Measurements from ENCODE around the gene LY6G6F.

The LY6G6F gene

DNA sequence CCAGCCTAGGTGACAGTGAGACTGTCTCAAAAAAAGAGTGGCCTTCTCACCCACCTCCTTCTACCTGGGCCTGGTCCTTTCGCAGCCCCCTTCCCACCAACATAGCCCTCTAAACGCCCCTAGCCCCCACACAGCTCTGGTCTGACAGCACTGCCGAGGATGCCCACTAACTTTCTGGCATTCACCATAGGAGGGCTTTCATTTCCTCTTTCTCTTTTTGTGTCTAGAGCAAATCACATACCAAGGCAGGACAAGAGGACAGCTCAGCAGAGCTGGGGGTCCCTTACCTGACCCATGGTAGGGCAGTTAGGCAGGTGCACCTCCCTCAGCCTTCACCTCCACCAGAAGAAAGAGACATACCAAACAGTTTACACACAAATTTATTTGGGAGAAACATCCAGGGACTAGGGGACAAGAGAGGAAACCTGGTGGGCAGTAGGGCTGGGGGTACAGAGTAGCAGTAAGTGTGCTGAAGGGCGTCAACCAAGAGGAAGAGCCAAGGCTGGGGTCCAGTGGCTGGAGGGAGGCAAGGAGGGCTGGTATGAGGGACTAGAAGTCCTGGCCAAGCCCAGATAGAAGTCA is 30.3 kb upstream of the LY6G6F start:
- DNase-seq (ENCODE audit: low read depth in 2 of 2) = no peak

DNA sequence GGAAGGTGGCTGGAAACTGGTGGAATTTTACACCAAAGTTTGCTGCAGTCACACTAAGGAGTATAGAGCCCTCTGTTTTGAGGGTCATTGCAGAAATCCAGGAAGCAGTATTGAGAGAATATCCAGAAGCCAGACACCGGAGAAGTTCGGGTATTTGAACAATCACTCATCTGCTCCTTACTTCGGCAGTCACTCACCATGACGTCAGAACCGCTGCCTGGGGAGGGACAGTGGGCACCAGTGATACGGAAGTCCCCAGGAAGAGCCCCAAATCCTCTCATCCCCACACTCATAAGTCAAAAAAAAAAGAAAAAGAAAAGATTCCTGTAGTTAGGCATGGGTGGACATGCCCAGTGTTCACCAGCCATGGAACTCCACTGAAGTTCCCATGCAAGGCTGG is 29.8 kb upstream of the LY6G6F start:
- no peak for DNase-seq (ENCODE audit: low read depth in 2 of 2)

DNA sequence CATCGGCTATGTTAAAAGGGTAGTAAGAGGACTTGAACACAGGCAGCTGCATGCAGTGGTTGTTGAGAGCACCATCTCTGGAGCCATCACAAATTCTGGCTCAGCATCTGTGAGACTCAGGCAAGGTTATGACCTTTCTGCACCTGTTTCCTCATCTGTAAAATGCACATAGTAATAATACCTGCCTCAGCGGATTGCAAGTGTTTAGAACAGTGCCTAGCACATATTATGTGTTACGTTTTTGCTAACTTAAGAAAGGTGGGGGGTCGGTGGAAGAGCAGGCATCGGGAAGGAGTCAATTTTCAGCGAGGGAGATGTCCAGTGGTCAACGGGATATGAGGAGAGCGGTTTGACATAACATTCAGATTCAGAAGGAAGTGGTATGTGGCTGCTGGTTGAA is 28.7 kb upstream of the LY6G6F start:
- DNase-seq (ENCODE audit: low read depth in 2 of 2) = no peak

DNA sequence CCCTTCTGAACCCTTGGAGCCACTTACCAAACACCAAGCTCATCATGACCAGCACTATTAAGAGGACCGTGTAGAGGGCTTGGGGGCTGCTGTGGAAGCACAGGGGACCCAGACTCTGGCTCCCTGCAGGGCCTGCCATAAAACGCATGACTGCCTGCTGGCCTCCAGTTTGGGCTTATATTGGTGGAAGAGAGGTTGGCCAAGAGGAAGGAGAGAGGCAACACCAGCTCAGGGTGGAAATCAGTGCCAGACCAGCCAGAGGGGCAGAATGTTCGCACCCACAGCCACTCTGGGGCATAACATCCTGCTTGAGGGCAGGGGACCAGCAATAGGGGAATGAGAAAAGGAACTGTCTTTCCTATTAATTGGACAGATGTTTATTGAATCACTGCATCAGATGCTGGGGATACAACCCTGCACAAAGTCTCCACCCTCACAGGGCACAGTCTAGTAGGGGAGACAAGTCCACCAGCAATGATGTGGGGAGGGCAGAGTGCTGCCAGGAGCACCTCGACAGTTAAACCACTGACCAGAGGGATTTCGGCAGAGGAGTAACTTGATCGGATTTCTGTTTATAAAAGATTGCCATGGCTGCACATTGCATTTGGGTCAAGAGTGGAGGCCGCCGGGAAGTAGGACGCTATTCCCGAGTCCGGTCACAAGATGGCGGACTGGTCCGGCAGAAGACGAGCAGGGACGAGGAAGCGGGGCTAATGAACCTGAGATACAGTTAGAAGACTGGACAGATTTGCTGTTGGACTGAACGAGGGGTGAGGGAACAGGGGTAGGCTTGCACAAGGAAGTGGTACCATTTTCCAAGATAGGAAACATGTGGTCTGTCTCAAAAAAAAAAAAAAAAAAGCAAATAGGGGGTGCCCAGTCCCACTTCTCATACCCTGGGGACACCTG is 26.2 kb upstream of the LY6G6F start, which contains the start of gene LY6G5C:
TSS of gene LY6G5C (minus strand) at position 842 of the 909 bp plus-strand sequence. CDS start at position 148, 694 bp downstream.
- DNase-seq (ENCODE audit: low read depth in 2 of 2) = peak; percentile 21 to 39

DNA sequence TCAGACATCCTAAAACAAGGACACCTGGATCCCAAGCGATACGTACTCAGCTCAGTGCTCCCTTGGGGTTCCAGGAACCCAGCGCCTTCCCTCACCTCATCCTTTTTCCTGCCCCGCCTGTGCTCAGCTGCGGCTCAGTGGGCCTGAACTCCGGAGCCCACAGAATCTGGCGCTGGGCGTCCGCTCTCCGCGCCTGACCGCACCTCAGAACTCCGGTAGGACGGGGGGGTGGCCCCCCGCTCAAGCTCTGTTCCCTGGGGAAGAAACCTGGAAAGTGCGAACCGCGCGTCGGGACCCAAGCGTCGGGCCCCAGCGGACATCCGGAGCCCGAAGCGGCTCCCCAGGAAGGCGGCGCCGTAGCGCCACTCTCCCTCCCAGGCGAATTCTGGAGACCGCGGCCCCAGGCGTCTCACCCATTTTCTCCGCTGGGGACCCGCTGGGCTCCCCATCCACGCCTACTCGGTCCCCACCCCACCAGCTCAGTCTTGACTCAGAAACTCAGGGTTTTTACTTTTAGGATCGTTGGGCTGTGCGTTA is 25.5 kb upstream of the LY6G6F start:
- peak in 1 of 2 donors; percentile 17 for DNase-seq (ENCODE audit: low read depth in 2 of 2)

DNA sequence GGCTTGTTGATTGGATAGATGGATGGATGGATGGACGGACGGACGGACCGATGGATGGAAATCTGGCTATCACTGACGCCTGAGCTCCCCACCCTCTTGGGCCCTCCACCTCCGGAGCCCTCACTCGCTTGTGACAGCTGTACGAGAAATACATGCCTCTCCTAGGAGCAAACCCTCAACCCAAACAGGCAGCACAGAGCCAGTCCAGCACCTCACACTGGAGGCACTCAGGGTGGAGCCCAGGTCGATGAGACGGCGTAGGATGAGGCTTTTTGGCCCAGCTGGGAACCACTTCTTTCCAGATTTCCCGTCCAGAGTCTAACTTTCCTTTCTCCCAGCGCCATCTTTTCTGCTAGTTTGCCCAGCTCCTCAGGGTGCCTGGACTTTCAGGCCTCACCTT is 23.1 kb upstream of the LY6G6F start:
- DNase-seq (ENCODE audit: low read depth in 2 of 2) = no peak

DNA sequence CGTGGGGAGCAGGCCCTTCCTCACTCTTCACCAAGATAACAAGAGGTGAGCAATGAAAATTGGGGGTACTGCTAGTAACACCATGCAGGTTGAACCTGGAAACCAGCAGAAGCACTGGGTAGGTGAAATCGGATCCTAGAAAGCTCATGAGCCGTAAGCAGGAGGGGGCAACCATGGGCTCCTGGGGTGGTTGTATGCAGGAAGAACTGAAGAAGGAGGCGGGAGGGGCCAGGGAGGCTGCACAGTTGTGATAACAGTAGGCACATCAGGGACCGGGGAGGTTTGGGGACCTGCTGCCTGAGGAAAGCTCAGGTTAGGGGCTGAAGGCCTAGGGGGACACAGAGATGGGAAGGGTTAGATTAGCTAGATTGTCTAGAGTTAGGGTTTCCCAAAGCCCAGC is 20.2 kb upstream of the LY6G6F start:
- DNase-seq (ENCODE audit: low read depth in 2 of 2) = no peak

DNA sequence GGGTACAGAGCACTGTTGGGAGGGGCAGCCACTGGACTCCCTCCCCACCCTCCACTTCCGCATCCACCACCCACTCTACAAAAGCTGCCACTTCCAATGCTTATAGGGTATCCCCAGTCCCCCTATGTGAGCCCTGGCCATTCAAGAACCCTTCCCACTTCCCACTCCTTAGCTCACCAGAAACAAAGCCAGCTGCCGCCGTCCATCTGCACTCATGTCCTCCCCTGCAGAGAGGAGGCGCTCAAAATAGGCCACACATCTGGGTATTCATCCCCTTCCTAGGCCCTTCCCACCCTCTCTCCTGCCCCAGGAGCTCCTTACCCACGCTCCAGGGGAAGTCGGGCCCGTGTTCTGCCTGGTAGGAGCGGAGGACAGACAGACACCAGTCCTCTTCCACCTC is 19.3 kb upstream of the LY6G6F start:
- DNase-seq (ENCODE audit: low read depth in 2 of 2) = no peak

DNA sequence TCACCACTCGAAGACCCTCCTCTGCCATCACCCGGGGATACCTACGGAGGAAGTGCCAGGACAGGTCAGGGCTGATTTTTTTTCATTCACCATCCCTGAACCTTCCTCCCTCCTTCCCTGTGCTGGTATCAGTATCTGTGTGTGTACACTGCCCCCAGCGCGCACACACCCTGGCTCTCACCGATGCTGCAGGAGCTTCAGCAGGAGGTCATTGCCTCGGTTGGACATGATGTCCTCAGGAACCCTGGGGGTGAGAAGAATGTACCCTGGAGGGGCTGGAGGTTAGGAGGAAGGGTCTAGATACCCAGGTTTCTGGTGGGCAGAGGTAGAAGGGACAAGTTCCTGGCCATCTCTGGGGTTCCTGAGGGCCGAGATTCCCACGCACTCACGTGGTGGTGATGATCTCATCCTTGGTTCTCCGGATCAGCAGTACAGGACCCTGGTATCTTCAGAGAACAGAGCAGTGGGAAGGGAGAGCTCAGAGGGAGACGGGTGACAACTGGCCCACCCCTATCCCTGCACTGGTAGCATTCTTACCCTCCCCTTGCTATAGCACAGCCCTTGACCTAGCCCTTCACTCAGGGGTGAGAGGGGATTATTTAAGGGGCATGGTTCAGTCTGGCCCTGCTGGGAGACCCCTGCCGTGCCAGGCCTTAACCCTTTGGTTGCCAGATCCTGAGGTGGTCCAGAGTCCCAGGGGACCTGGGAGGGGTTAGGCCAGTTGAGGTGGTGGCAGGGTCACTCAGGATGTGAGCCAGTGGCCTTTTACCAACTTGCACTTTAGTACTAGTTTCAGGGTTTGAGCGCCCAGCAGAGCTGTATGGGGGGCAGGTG is 18.6 kb upstream of the LY6G6F start:
- DNase-seq (ENCODE audit: low read depth in 2 of 2) = no peak

DNA sequence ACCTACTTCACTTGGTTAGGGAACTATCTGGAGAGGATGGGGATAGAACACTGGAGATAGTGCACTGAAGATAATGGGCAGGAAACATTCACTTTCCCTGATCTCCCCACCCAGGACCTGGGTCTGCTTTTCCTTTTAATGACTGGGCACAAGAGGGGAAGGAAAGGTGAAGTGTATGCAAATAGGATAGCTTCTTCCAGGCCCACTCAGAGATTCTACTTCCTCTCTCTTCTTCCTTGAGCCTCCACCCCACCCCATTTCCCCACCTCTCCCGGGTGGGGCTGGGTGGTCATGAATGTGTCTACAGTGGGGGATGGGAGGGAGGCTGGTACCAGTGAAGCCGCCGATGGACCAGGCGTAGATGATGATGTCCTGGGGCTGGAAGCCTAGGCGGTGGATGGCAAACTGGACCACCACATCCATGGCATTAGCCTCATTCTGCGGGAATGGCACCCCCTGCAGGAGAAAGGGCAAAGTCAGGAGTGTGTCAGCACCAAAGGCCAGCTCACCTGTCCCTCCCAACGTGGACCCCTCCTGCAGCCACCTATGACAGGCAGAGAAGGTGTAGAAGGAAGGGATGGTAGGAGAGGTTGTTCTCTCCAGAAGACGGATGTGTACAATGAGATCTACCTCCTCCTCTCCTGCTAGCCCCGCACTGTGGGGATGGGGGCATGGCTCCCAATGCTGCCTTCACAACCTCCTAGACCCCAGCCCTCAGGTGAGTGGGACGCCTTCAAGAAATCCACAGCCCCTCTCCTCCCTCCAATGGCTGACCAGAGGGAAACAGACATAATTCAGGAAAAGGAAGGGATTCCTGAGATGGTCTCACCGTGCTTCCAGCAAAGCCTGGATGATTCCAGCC is 17.2 kb upstream of the LY6G6F start:
- DNase-seq (ENCODE audit: low read depth in 2 of 2) = no peak

DNA sequence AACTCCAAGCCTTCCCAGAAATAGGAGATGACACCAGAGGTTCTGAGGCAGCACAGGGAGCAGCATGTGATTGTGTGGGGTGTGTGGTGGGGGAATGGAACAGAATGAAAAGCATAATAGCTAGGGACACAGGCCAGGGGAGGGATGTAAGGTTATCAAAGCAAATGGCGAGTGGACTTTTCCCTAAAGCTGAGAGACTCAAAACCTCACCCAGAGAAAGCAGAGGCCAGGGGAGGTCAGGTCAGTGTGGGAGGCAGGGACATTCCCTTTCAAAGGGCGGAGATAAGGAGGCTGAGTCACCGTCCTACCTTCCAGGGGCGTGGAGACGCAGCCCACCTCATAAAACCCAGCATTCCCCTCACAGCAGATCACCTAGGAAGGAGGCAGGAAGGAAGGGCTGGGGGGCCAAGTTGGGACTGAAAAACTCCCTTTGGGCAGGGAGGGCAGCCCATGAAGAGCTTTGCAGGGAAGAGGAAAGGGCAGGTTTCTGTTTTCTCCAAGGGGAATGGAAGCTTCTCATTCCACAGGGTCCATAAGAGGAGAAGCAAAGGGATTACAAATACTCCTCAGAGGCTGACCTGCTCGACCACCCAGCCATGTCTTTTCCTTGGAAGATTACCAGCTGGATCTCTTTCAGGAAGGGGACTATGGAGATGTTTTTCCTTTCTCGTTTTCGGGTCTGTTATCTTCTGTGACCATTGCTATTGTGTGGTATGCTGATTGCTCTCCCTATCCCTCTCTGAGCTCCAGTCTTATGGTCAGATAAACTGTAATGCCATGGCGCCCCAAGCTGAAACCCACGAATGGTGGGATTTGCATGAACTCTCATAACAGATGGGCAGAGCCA is 16.2 kb upstream of the LY6G6F start:
- no peak for DNase-seq (ENCODE audit: low read depth in 2 of 2)

DNA sequence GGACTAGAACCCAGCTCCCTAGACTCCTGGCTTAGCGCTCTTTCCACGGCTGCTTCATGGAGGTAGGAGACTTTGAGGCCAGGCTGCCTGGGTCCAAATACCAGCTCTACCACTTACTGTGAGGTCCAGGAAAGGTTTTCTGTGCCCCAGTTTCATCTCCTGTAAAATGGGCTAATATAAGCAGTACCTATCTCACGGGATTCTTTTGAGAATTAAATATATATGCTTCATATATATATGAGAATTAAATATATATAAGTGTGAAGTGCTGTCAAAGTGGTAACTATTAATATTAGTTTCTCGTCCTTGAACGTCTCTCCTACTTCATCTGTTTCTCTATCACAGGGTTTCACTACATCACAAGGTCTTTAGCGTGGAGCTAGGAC is 15.6 kb upstream of the LY6G6F start:
- no peak for DNase-seq (ENCODE audit: low read depth in 2 of 2)

DNA sequence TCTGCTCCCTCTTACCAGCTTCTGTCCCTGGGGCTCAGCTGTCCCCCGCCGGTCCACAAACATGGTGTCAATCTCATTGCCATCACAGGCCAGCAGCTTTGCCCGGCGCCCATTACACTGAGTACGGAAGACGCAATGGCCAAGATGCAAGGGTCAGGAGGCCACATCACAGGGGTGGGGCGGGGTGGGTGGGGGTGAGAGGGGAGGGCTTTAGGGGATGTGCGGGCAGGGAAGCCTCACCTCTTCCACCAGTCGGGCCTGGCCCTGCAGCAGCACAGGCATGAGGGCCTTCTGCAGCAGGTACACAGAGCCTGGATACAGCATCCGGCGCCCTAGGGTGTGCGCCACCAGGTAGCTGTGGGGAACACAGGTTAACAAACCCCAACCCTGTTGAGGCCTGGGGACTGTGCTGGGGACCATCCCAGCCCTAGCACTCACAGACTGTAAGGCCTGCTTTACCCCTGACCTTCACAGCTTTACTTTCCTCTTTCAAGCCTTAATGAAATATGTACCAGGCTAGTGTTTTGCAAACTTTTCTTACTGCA is 15.0 kb upstream of the LY6G6F start:
- no peak for DNase-seq (ENCODE audit: low read depth in 2 of 2)

DNA sequence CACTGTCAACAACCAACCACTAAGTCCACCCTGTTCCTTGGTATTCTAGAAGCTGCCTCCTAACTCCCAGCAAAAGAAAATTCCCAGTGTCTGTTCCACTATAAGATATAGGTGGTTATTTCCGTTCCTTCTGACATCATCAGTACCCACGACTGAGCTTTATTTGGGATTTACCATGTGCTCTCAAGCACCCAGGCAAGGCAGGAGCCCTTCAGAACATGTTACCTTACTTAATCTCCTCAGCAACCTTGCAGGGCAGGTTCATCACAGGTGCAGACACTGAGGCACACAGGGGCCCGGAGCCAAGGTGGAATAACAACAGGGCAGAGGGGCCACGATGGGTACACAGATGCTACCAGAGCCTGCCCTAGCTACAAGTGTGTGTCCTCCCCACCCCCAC is 14.3 kb upstream of the LY6G6F start:
- no peak for DNase-seq (ENCODE audit: low read depth in 2 of 2)

DNA sequence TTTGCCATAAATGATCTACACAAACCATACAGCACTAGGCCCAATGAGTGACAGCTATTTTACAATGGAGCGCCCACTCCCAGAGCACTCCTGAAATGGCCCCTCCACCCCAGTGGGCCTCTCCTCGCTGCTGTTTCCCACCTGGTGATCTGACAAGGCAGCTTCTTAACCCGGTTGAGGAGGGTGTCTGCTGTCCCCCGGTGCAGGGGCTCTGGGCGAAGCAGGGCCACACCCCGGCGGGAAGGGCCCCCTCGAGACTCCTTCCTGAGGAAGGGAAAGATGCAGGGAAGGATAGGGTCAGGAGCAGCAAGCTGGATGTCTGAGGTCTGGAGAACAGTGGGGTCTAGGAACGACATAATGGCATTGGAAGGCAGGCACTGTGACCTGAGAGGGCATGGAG is 13.8 kb upstream of the LY6G6F start:
- DNase-seq (ENCODE audit: low read depth in 2 of 2) = no peak

DNA sequence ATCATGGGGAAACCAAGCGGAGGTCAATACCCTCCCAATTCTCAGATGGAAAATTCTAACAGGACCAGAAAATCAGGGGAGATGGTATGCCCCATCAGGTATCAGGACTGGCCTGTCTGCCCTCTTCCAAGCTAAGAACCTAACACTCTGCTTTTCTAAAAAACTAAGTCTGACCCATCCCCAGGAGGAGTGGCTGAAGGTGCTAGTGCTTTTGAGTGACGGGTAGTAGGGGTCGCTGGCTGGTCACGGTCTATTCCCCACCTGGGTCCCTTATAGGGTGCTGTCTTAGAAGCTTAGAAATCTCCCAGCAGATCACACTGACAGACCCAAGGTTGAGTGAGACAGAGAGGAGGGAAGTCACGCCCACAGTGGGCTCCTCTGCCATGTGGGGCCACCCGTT is 13.1 kb upstream of the LY6G6F start:
- no peak for DNase-seq (ENCODE audit: low read depth in 2 of 2)

DNA sequence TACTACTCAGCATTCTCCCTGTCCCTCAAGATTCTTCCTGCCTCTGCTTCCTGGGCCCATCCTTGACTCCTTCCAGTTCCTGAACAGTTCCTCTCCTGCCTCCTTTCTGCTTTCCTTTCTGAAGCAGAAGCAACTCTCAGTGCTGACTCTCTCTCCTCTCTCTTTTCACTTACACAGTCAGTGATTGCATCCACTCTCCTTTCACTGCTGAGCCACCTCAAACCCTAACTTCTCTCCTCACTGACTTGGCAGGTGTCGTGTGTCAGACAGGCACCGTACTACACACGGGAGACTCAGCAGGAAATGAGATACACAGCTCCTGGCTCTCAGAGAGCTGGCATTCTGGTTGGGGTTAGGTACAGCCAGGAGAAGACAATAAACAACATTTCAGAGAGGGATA is 9.1 kb upstream of the LY6G6F start:
- DNase-seq (ENCODE audit: low read depth in 2 of 2) = no peak

DNA sequence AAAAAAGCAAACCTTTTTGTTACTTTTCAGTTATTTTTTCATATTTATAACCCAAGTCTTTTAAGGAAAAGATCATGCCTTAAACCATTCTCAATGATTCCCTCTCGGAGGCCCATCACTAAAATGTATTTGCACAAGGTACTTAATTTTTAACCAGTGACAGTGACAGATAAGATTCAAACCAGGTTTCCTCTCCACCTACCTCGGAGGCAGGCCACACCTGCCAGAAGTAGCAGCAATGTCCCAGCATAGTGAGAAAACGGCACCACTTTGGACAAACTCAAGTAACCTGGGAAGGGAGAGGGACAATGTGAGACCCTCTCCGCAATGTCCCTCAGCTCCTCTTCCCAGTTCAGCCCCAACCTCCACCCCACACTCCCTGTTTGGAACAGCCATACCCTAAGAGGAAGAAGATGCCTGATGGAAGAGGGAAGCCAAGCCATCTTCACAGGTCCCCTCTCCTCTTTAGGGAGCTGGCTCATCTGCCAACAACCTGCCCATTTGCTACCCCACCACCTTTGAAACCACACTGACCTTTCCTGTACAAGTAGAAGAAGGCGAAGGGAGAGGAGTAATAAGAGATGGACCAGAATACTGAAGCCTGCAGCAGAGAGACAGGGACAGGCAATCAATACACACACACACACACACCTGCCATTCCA is 5.8 kb upstream of the LY6G6F start:
- DNase-seq (ENCODE audit: low read depth in 2 of 2) = no peak

DNA sequence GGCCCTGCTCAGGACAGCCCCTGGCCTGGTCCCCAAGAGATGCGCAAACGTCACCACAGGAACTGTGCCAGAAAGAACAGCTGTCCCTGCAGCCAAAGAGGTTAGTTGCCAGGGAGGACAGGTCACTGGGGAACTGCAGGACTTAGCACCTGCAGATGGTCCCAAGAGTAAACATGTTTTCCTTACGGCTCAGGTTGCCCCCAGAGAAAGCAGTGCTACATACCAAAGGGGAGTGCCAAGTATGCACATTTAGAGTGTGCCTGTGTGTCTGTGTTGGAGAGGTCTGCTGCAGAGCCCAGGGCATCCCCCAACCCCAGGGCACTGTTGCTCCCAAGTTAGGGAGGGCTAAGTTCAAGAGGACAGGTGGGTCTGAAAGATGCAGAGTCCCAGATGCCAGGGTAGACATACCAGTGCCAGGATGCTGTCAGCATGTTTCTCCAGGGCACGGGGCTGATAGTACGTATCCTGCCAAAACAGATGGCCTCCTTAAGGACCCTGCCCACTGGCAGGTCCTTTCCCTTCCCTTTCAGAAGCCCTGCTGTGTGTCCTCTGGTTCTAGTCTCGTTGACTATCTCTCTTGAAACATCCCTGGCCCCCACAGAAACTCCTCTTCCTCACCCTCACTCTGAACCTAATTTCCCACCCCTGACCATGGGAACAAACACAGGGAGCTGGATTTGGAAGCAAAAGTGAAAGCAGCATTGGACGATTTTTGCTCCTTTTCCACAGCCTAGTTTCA is 4.8 kb upstream of the LY6G6F start:
- no peak for DNase-seq (ENCODE audit: low read depth in 2 of 2)
